Naive thymus-derived CD4-positive, alpha-beta T cell (primary cell): ENCODE results near the gene SMPDL3A. TPM values are rescaled to one million over a fixed set of nuclear protein-coding genes. Genes with fewer than 3 reads are reported as not detected.

Source experiments
- ATAC-seq: fragments of 150-1000 bp; cut with Tn5 transposase; 2 replicates; pipeline ENCODE4 v1.10.0; 2021; ENCODE audit warnings: mild to moderate bottlenecking, moderate library complexity
- CTCF ChIA-PET: fragments of 350-600 bp; sonication (Branson Sonifier 250); formaldehyde crosslinking; loops from one replicate; lab custom pipeline; 2021; ENCODE audit warnings: antibody characterized with exemption; lab: Charles Lee
- POLR2A ChIA-PET: fragments of 350-600 bp; sonication (Branson Sonifier 250); formaldehyde crosslinking; loops from one replicate; lab custom pipeline; 2021; ENCODE audit warnings: antibody characterized with exemption, inconsistent platforms; lab: Charles Lee
- DNase-seq, 9 donors: peaks; one replicate each; pipeline versions ENCODE4 v3.0.0 to v3.0.0-alpha.2; 2020 to 2022; ENCODE audit warnings: mixed read lengths in 1 of 9
- H3K27ac ChIP-seq: one replicate; pipeline ENCODE4 v1.7.0; 2013; ENCODE audit warnings: mild to moderate bottlenecking, low read depth, low read length, moderate library complexity
- H3K27me3 ChIP-seq, 2 donors: one replicate each; pipeline ENCODE4 v1.7.0; 2013; ENCODE audit warnings: low read length in 2 of 2, mild to moderate bottlenecking in 2 of 2, moderate library complexity in 2 of 2; ENCODE audit not compliant: control insufficient read depth in 2 of 2, insufficient read depth in 2 of 2
- H3K36me3 ChIP-seq, 3 experiments: 1 replicate in 2 of 3; 2 replicates in 1 of 3; pipeline ENCODE4 v1.7.0; 2013; ENCODE audit warnings: low read length in 3 of 3, mild to moderate bottlenecking in 3 of 3, moderate library complexity in 1 of 3; ENCODE audit not compliant: insufficient read depth in 3 of 3, control insufficient read depth in 2 of 3
- H3K4me1 ChIP-seq, 2 donors: one replicate each; pipeline ENCODE4 v1.7.0; 2013; ENCODE audit warnings: low read length in 2 of 2, mild to moderate bottlenecking in 2 of 2, moderate library complexity in 1 of 2; ENCODE audit not compliant: control insufficient read depth in 2 of 2, insufficient read depth in 2 of 2
- H3K4me3 ChIP-seq: 2 replicates; pipeline ENCODE4 v1.7.0; 2013; ENCODE audit warnings: mild to moderate bottlenecking, low read length
- H3K9me3 ChIP-seq, 3 experiments: 1 replicate in 2 of 3; 2 replicates in 1 of 3; pipeline ENCODE4 v1.7.0; 2013; ENCODE audit warnings: low read length in 3 of 3; ENCODE audit not compliant: control insufficient read depth in 2 of 3
- H3K27ac Mint-ChIP-seq, 9 donors: one replicate each; pipeline ENCODE4 v1.8.0; 2020 to 2022; ENCODE audit warnings: mixed read lengths in 9 of 9, mild to moderate bottlenecking in 8 of 9, moderate library complexity in 5 of 9, inconsistent platforms in 2 of 9
- H3K27me3 Mint-ChIP-seq, 5 donors: one replicate each; pipeline ENCODE4 v1.8.0; 2021 to 2022; ENCODE audit warnings: mixed read lengths in 5 of 5, mild to moderate bottlenecking in 1 of 5
- H3K36me3 Mint-ChIP-seq, 5 donors: one replicate each; pipeline ENCODE4 v1.8.0; 2020 to 2022; ENCODE audit warnings: mixed read lengths in 5 of 5, mild to moderate bottlenecking in 3 of 5, inconsistent platforms in 1 of 5
- H3K4me1 Mint-ChIP-seq, 7 donors: one replicate each; pipeline ENCODE4 v1.8.0; 2020 to 2022; ENCODE audit warnings: mixed read lengths in 7 of 7, mild to moderate bottlenecking in 3 of 7, inconsistent platforms in 1 of 7
- H3K4me3 Mint-ChIP-seq, 10 donors: one replicate each; pipeline ENCODE4 v1.8.0; 2020 to 2022; ENCODE audit warnings: mild to moderate bottlenecking in 10 of 10, mixed read lengths in 10 of 10, moderate library complexity in 6 of 10, inconsistent platforms in 2 of 10
- H3K9me3 Mint-ChIP-seq, 11 donors: one replicate each; pipeline ENCODE4 v1.8.0; 2020 to 2022; ENCODE audit warnings: mixed read lengths in 11 of 11, mild to moderate bottlenecking in 4 of 11, inconsistent platforms in 1 of 11, moderate library complexity in 1 of 11
- intact Hi-C, 2 donors: fragments of 100-400 bp; cut with micrococcal nuclease; formaldehyde crosslinking; loops; one replicate each; pipeline ENCODE4 v1.15.1; 2023
- polyA plus RNA-seq, 2 donors: library from polyadenylated mRNA; unstranded; fragments of 300-500 nt; fragmentation: Illumina TruSeq; gene quantifications; one replicate each; pipeline ENCODE4 v1.2.3, GENCODE V29; 2021
- total RNA-seq, 6 experiments: library from RNA in 5 of 6; stranded (reverse) in 5 of 6; gene quantifications; 1 replicate in 5 of 6; 2 replicates in 1 of 6; pipeline ENCODE4 v1.2.3 and lab custom pipeline; 2021 to 2026

The SMPDL3A gene
- total and polyA plus RNA-seq, 7 experiments from 2014 or later = 0.24 to 6.3 (median 0.32) TPM; not detected in 2

DNA sequence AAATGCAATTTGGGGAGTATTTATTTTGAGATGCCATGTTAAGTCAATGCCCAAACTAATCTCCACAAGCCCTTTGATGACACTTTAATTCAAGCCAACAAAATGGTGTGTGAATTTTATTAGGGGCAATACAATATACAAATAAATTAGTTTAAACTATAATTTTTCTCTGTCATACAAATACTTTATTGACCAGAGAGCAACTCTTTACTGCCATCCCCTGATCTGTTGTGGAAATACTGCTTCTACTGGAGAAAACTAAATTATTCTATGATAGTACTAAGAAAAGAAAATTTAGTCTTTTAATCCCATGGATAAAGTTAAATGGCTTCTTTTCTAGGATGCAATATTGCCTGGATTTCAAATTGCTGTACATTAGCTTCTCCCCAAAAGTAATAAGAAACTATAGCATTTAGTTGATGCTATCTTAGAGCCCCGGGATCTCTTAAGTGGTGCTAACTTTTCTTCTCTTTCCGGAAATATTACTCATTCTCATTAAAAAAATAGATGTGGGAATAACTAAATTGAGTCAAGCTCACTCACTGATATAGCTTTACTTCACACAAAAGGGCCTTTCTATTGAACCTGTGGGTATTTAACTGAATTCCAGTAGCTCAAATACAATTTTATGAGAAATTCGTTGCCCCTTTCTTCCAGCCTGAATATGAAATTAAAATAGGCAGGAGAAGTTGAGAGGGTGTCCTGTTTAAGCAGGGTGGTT is 49.2 kb downstream of the SMPDL3A start:
- POLR2A ChIA-PET = no interaction called here
- Histone ChIP-seq H3K27ac (no peak overlapping the region), H3K9me3 (no peaks in the 10 kb centered on the region), H3K36me3 (no peaks in the 10 kb centered on the region), H3K27me3 (no peaks in the 10 kb centered on the region), H3K4me3 (no peak overlapping the region), H3K4me1 (no peaks in the 10 kb centered on the region)
- CTCF ChIA-PET = interaction anchor here (1.5 to 2.0 kb wide), 2 partner anchors 106 to 108 kb away, joined by 4 to 8 read pairs; no protein-coding TSS in a partner anchor
- H3K36me3 Mint-ChIP-seq = no peaks in the 10 kb centered on the region
- no peaks in the 10 kb centered on the region for H3K4me1 Mint-ChIP-seq
- intact Hi-C loops = loop anchor here (5.0 to 10.0 kb wide), 2 partner anchors 366 to 1403 kb away; partner anchors contain the start of genes GJA1 (in 1 of the 2) and SERINC1 (in 1 of the 2)
- DNase-seq = no peak
- H3K27ac Mint-ChIP-seq = no peak overlapping the region
- no peak for ATAC-seq
- H3K27me3 Mint-ChIP-seq = peaks cover 3 to 27% (median 9%) of the 10 kb centered on the region in 5 donors
- no peaks in the 10 kb centered on the region for H3K9me3 Mint-ChIP-seq
- H3K4me3 Mint-ChIP-seq = no peak overlapping the region

DNA sequence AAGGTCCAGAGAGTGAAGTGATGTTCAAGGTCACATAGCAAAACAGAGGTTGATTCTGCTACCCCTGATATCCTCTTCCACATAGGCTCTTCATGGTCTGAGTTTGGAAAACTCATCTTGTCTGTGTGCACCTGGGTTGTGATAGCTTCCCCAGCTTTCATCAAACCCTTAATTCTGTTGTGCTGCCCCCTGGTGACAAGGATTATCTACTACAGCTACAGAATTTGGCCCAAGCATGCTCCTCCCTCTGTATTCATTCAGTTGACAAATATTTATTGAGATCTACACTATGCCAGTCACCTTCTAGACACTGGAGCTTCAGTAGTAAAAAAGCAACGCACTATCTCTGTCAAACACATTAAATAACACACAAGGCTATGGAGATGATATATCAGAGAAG is 50.4 kb downstream of the SMPDL3A start:
- no peak overlapping the region for H3K4me3 ChIP-seq
- intact Hi-C loops = loop anchor here (1.0 to 10.0 kb wide), 5 partner anchors 95 to 1405 kb away; partner anchors contain the start of genes GJA1 (in 1 of the 2) and SERINC1 (in 1 of the 2)
- H3K27ac Mint-ChIP-seq = no peak overlapping the region
- no peaks in the 10 kb centered on the region for H3K27me3 ChIP-seq
- no peaks in the 10 kb centered on the region for H3K36me3 Mint-ChIP-seq
- H3K27me3 Mint-ChIP-seq = peaks cover 2 to 26% (median 9%) of the 10 kb centered on the region in 5 donors
- no peaks in the 10 kb centered on the region for H3K9me3 Mint-ChIP-seq
- no peaks in the 10 kb centered on the region for H3K4me1 Mint-ChIP-seq
- no peak overlapping the region for H3K27ac ChIP-seq
- H3K4me3 Mint-ChIP-seq = no peak overlapping the region
- ChIA-PET POLR2A (no interaction called here), CTCF (interaction anchor here (0.6 to 2.0 kb wide), 4 partner anchors 8 to 109 kb away, joined by 3 to 8 read pairs (median 4); no protein-coding TSS in a partner anchor)
- DNase-seq = peak in 7 of 9 donors; percentile 18 to 47 (median 36)
- peak; percentile 79 for ATAC-seq
- no peaks in the 10 kb centered on the region for H3K36me3 ChIP-seq
- H3K4me1 ChIP-seq = no peaks in the 10 kb centered on the region
- H3K9me3 ChIP-seq = no peaks in the 10 kb centered on the region

DNA sequence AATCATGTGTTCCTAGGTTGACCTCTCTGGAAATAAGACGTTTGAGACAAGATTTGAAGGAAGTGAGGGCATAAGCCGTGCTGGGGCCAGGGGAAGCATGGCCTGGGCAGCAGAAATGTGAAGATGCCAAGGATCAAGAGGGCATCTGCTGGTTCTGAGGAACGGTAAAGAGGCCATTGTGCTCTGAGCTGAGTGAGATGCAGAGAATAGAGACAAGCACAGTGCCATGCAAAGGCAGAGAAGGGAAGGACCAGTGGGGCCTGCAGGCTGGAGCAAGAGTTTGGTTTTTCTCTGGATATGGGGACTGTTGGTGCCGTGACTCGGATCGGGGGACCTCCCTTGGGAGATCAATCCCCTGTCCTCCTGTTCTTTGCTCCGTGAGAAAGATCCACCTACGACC is 50.8 kb downstream of the SMPDL3A start:
- Mint-ChIP-seq H3K4me1 (no peaks in the 10 kb centered on the region), H3K9me3 (no peaks in the 10 kb centered on the region), H3K36me3 (no peaks in the 10 kb centered on the region), H3K27ac (no peak overlapping the region), H3K4me3 (no peak overlapping the region), H3K27me3 (peaks cover 2 to 26% (median 9%) of the 10 kb centered on the region in 5 donors)
- no peaks in the 10 kb centered on the region for H3K36me3 ChIP-seq
- no peaks in the 10 kb centered on the region for H3K27me3 ChIP-seq
- intact Hi-C loops = loop anchor here (1.0 to 10.0 kb wide), 5 partner anchors 96 to 1405 kb away; partner anchors contain the start of genes GJA1 (in 1 of the 2) and SERINC1 (in 1 of the 2)
- CTCF ChIA-PET = interaction anchor here (2.0 kb wide), 1 partner anchor 109 kb away, joined by 8 read pairs; no protein-coding TSS in a partner anchor
- no peak for DNase-seq
- H3K9me3 ChIP-seq = no peaks in the 10 kb centered on the region
- H3K4me1 ChIP-seq = no peaks in the 10 kb centered on the region
- POLR2A ChIA-PET = no interaction called here
- no peak for ATAC-seq
- H3K27ac ChIP-seq = no peak overlapping the region
- H3K4me3 ChIP-seq = no peak overlapping the region

DNA sequence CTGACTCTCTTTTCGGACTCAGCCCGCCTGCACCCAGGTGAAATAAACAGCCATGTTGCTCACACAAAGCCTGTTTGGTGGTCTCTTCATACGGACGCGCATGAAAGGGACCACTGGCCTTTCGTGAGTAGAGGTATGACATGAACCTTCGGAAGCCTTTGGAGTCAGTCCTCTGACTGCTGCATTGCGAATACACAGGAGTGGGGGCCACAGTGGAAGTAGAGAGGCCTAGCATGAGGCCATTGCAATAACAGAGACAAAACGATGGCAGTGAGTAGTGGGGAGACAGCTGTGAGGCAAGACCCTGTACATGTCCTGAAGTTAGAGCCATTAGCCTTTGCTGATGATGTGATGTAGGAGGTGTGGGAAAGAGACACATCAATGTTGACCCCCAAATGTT is 56.4 kb downstream of the SMPDL3A start:
- H3K4me1 ChIP-seq = no peaks in the 10 kb centered on the region
- ATAC-seq = no peak
- POLR2A ChIA-PET = no interaction called here
- H3K9me3 Mint-ChIP-seq = peaks cover 0 to 6% (median 0%) of the 10 kb centered on the region in 11 donors
- no peak overlapping the region for H3K27ac ChIP-seq
- peaks cover 0 to 12% (median 0%) of the 10 kb centered on the region in 5 donors for H3K27me3 Mint-ChIP-seq
- H3K27me3 ChIP-seq = no peaks in the 10 kb centered on the region
- H3K4me3 Mint-ChIP-seq = no peak overlapping the region
- no peak for DNase-seq
- peaks cover 0 to 1% (median 0%) of the 10 kb centered on the region in 5 donors for H3K36me3 Mint-ChIP-seq
- H3K4me1 Mint-ChIP-seq = peaks cover 0 to 2% (median 0%) of the 10 kb centered on the region in 7 donors
- CTCF ChIA-PET = no interaction called here
- no peaks in the 10 kb centered on the region for H3K36me3 ChIP-seq
- H3K9me3 ChIP-seq = no peaks in the 10 kb centered on the region
- intact Hi-C loops = no loop called here
- no peak overlapping the region for H3K27ac Mint-ChIP-seq
- no peak overlapping the region for H3K4me3 ChIP-seq

DNA sequence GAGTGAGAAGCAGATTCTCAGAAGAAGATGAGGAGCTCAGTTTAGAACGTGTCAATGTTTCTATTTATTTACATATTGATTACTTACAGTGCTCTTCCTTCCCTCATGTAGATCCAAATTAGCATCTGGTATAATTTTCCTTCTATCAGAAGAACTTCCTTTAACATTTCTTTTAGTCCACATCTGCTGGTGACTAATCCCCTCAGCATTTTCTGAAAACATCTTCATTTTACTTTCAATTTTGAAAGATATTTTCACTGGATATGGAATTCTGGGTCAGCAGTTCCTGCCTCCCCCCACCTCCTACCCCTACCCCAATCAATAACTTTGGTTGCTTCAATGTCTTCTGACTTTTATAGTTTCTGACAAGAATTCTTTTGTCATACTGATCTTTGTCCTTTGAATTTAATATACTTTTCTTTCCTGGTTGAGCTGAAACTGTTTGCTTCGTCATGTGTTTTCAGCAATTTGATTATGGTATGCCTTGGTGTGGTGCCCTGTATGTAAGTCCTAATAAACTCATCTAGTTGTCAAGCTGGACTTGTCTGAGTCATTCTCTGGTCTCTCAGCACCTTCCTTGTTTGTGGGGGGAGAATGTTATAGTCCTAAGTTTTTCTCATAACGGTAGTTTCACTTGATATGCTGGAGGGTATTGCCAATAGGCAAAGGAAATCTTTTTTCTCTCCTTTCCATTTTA is 57.0 kb downstream of the SMPDL3A start:
- peaks cover 0 to 2% (median 0%) of the 10 kb centered on the region in 7 donors for H3K4me1 Mint-ChIP-seq
- POLR2A ChIA-PET = no interaction called here
- no peak overlapping the region for H3K27ac Mint-ChIP-seq
- peaks cover 0 to 11% (median 3%) of the 10 kb centered on the region in 11 donors for H3K9me3 Mint-ChIP-seq
- Histone ChIP-seq H3K27me3 (no peaks in the 10 kb centered on the region), H3K9me3 (no peaks in the 10 kb centered on the region), H3K4me3 (no peak overlapping the region), H3K4me1 (no peaks in the 10 kb centered on the region), H3K27ac (no peak overlapping the region), H3K36me3 (no peaks in the 10 kb centered on the region)
- H3K36me3 Mint-ChIP-seq = peaks cover 0 to 5% (median 0%) of the 10 kb centered on the region in 5 donors
- H3K4me3 Mint-ChIP-seq = no peak overlapping the region
- no peak for ATAC-seq
- DNase-seq = no peak
- CTCF ChIA-PET = no interaction called here
- intact Hi-C loops = no loop called here
- H3K27me3 Mint-ChIP-seq = peaks cover 0 to 6% (median 0%) of the 10 kb centered on the region in 5 donors

DNA sequence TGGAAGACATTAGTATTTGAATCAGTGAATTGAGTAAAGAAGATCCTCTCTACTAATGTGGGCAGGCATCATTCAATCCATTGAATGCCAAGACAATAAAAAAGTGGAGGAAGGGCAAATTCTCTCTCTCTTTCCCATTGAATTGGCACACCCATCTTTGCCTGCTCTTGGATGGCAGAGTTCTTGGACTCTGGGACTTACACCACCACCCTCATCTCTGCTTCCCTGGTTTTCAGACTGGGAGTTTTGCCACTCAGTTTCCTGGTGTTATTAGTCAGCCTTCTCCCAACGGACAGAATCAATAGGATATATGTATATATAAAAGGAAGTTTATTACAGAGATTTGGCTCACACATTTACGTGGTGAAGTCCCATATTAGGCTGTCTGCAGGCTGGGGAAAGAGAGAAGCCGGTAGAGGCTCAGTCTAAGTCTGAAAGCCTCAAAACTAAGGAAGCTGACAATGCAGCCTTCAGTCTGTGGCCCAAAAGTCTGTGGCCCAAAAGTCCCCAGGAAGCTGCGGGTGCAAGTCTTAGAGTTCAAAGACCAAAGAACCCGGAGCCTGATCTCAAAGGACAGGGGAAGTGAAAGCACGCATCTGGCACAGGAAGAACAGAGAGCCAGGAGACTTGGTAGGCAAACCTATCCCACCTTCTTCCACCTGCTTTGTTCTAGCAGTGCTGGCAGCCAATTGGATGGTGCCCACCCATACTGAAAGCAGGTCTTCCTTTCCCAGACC is 64.4 kb downstream of the SMPDL3A start:
- H3K36me3 ChIP-seq = no peaks in the 10 kb centered on the region
- no peak overlapping the region for H3K4me3 Mint-ChIP-seq
- peak; percentile 18 for ATAC-seq
- ChIA-PET POLR2A (no interaction called here), CTCF (no interaction called here)
- no peak overlapping the region for H3K4me3 ChIP-seq
- no peak for DNase-seq
- no peaks in the 10 kb centered on the region for H3K4me1 Mint-ChIP-seq
- H3K27me3 ChIP-seq = no peaks in the 10 kb centered on the region
- H3K27ac Mint-ChIP-seq = no peak overlapping the region
- no peak overlapping the region for H3K27ac ChIP-seq
- H3K9me3 Mint-ChIP-seq = peaks cover 0 to 11% (median 4%) of the 10 kb centered on the region in 11 donors
- peaks cover 0 to 30% (median 10%) of the 10 kb centered on the region in 5 donors for H3K27me3 Mint-ChIP-seq
- intact Hi-C loops = no loop called here
- peaks cover 0 to 5% (median 0%) of the 10 kb centered on the region in 5 donors for H3K36me3 Mint-ChIP-seq
- no peaks in the 10 kb centered on the region for H3K9me3 ChIP-seq
- no peaks in the 10 kb centered on the region for H3K4me1 ChIP-seq
